Measurements from ENCODE around the gene SMAD6. TPM values are rescaled to one million over a fixed set of nuclear protein-coding genes. Genes with fewer than 3 reads are reported as not detected.

Gene SMAD6
- total RNA-seq, 1 experiment from 2014 or later, result 6.6 TPM

- Histone ChIP-seq H3K9me2 (ENCODE audit: insufficient read depth) (no peaks in the 10 kb centered on the region), H3K36me3 (ENCODE audit: control insufficient read depth in 1 of 2, insufficient read depth in 2 of 2, low read length in 2 of 2) (0 out of 4 replicates have a peak, but pooled peaks cover 0 to 2% of the 10 kb centered on the region in 2 experiments), H3K4me3 (replicated peaks in 1 of 2; ENCODE audit: low read depth in 1 of 2, low read length in 2 of 2) (no peak overlapping the region), H2AFZ (ENCODE audit: low read depth, low read length, poor library complexity, severe bottlenecking) (no peak overlapping the region), H4K20me1 (ENCODE audit: insufficient read depth) (no peaks in the 10 kb centered on the region), H3K4me2 (ENCODE audit: low read length) (peak overlapping the region; percentile 50), H3K9ac (ENCODE audit: low read length) (peak overlapping the region; percentile 3; the same call in 1 of the 2 replicates), H3K27me3 (ENCODE audit: insufficient read depth, low read length) (no peaks in the 10 kb centered on the region), H3K9me3 (ENCODE audit: control insufficient read depth in 1 of 2, insufficient read depth in 1 of 2, low read depth in 1 of 2, low read length in 2 of 2) (no peaks in the 10 kb centered on the region), H3K4me1 (ENCODE audit: control insufficient read depth in 1 of 2, insufficient read depth in 2 of 2, low read length in 2 of 2) (peaks cover 8 to 29% of the 10 kb centered on the region in 2 experiments; a peak in 3 of 4 replicates), H3K79me2 (ENCODE audit: insufficient read depth, low read length) (no peaks in the 10 kb centered on the region), H3K27ac (ENCODE audit: low read depth, low read length) (no peak overlapping the region)
- ATAC-seq (peak; percentile 69), DNase-seq (ENCODE audit: low read depth, low spot score) (no peak)
- intact Hi-C loops (cut with micrococcal nuclease), result no loop called here
- TF ChIP-seq SIN3A (IDR thresholded peaks at IDR 0.05; ENCODE audit: low read depth) (no peak), ZBTB33 (IDR thresholded peaks at IDR 0.05; ENCODE audit: extremely low read depth, insufficient replicate concordance, low read length) (no peak), ZFX (IDR thresholded peaks at IDR 0.05) (no peak), JUND (IDR thresholded peaks at IDR 0.05) (0 out of 2 replicates have a peak, but pooled peaks have one; percentile 32), ATF3 (IDR thresholded peaks at IDR 0.05) (no peak), SP1 (IDR thresholded peaks at IDR 0.05; ENCODE audit: low read depth) (peak; percentile 25; the same call in 1 of the 2 replicates), FOSL1 (IDR thresholded peaks at IDR 0.05; ENCODE audit: low read depth) (peak; percentile 26; the same call in 1 of the 2 replicates), MAX (IDR thresholded peaks at IDR 0.05) (no peak)
- POLR2A ChIA-PET, result interaction anchor here (1.5 kb wide), 1 partner anchor 21 kb away, joined by 3 read pairs; no protein-coding TSS in a partner anchor
- BruUV-seq (replicated peaks), result no TSS peak
- CTCF ChIA-PET, result no interaction called here
- RAD21 ChIA-PET (ENCODE audit: low non-redundant PET in 1 of 2, low total read pairs in 2 of 2, uncharacterized antibody in 2 of 2, unreplicated experiment in 2 of 2), result no interaction called here
Measured at GRCh38 chr15:66830358-66830757, 128.3 kb downstream of the SMAD6 start.

Data from HCT116 (cell line).